ENCODE data around the gene KCTD10. TPM values are rescaled to one million over a fixed set of nuclear protein-coding genes. Genes with fewer than 3 reads are reported as not detected.

Gene KCTD10
- total and polyA plus RNA-seq, 9 of the 15 experiments (the other 6 are each of a cell fraction or from before 2014, with no cell fraction given): 1.9 to 37.5 (median 15.7) TPM

GRCh38 chr12:109494348-109494881 is 17.3 kb upstream of the KCTD10 start:
- Histone ChIP-seq H3K4me1 (replicated peaks in 1 of 2; ENCODE audit: control insufficient read depth in 2 of 2, insufficient read depth in 2 of 2, low read length in 2 of 2) (no peaks in the 10 kb centered on the region), H3K27ac (ENCODE audit: extremely low read depth, low read depth, low read length) (no peak overlapping the region), H4K20me1 (replicated peaks; ENCODE audit: control insufficient read depth, insufficient read depth, low read length) (no peaks in the 10 kb centered on the region), H3K4me2 (ENCODE audit: insufficient read depth, low read length) (no peak overlapping the region), H3K36me3 (ENCODE audit: control insufficient read depth, insufficient read depth, low read length) (peaks cover 58% of the 10 kb centered on the region; the same call in 2 of the 3 replicates), H3K4me3 (no peak overlapping the region), H3K79me2 (ENCODE audit: control insufficient read depth, insufficient read depth, low read length) (no peaks in the 10 kb centered on the region), H2AFZ (ENCODE audit: low read depth, low read length) (no peak overlapping the region), H3K9ac (ENCODE audit: insufficient read depth in 1 of 2, low read depth in 2 of 2, low read length in 2 of 2) (no peak overlapping the region), H3K27me3 (ENCODE audit: control insufficient read depth in 2 of 2, insufficient read depth in 2 of 2, low read length in 2 of 2) (no peaks in the 10 kb centered on the region), H3K9me3 (replicated peaks; ENCODE audit: control insufficient read depth, insufficient read depth, low read depth, low read length) (no peaks in the 10 kb centered on the region; the same call in 1 of the 2 replicates), H3K9me1 (ENCODE audit: control insufficient read depth, insufficient read depth, low read length) (no peaks in the 10 kb centered on the region)
- FAIRE-seq (no peak), DNase-seq (ENCODE audit: extremely low read depth in 1 of 4, low spot score in 3 of 4) (no peak), ATAC-seq (no peak)
- ChIA-PET CTCF (ENCODE audit: low intra/inter-chr PET ratio) (no interaction called here), POLR2A (no interaction called here)
- WGBS (ENCODE audit: insufficient coverage, low coverage, missing lambda C conversion rate): 82% methylated on average over 7 of the region's 7 CpGs
- TF ChIP-seq GTF2F1 (IDR thresholded peaks at IDR 0.05; ENCODE audit: low read depth, low read length): no peak
- intact Hi-C loops (cut with micrococcal nuclease) (no loop called here), in situ Hi-C loops (cut with MboI) (no loop called here)
- BruUV-seq (replicated peaks): no TSS peak

DNA sequence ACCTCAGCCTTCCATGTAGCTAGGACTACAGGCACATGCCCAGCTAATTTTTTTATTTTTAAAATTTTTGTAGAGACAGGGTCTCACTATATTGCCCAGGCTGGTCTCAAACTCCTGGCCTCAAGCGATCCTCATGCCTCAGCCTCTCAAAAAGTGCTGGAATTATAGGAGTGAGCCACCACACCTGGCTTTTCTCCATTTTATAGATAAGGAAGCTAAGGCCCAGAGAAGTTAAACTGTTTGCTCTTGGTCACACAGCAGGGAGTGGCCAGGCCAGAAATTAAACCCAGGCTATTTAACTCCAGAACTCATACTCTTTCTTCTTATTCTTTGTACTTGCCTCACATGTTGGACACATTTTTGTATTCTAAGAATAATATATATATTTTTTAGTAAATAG is 16.8 kb upstream of the KCTD10 start:
- Histone ChIP-seq H2AFZ (ENCODE audit: low read depth, low read length) (no peak overlapping the region), H3K4me3 (no peak overlapping the region), H3K9me3 (replicated peaks; ENCODE audit: control insufficient read depth, insufficient read depth, low read depth, low read length) (no peaks in the 10 kb centered on the region; the same call in 1 of the 2 replicates), H3K4me2 (ENCODE audit: insufficient read depth, low read length) (no peak overlapping the region), H3K9me1 (ENCODE audit: control insufficient read depth, insufficient read depth, low read length) (no peaks in the 10 kb centered on the region), H3K4me1 (replicated peaks in 1 of 2; ENCODE audit: control insufficient read depth in 2 of 2, insufficient read depth in 2 of 2, low read length in 2 of 2) (no peaks in the 10 kb centered on the region), H3K9ac (ENCODE audit: insufficient read depth in 1 of 2, low read depth in 2 of 2, low read length in 2 of 2) (no peak overlapping the region), H3K36me3 (ENCODE audit: control insufficient read depth, insufficient read depth, low read length) (peaks cover 58% of the 10 kb centered on the region; the same call in 2 of the 3 replicates), H3K27me3 (ENCODE audit: control insufficient read depth in 2 of 2, insufficient read depth in 2 of 2, low read length in 2 of 2) (no peaks in the 10 kb centered on the region), H3K79me2 (ENCODE audit: control insufficient read depth, insufficient read depth, low read length) (no peaks in the 10 kb centered on the region), H3K27ac (ENCODE audit: extremely low read depth, low read depth, low read length) (no peak overlapping the region), H4K20me1 (replicated peaks; ENCODE audit: control insufficient read depth, insufficient read depth, low read length) (no peaks in the 10 kb centered on the region)
- 75% methylated on average over 1 of the region's 1 CpG for WGBS (ENCODE audit: insufficient coverage, low coverage, missing lambda C conversion rate)
- in situ Hi-C loops (cut with MboI): no loop called here
- BruUV-seq (replicated peaks): no TSS peak
- DNase-seq (ENCODE audit: extremely low read depth in 1 of 4, low spot score in 3 of 4) (no peak), ATAC-seq (no peak), FAIRE-seq (no peak)
- intact Hi-C loops (cut with micrococcal nuclease): no loop called here
- CTCF ChIA-PET (ENCODE audit: low intra/inter-chr PET ratio): interaction anchor here (0.7 kb wide), 1 partner anchor 281 kb away, joined by 3 read pairs; no protein-coding TSS in a partner anchor
- TF ChIP-seq ESRRB (CRISPR knock-in tag; IDR thresholded peaks at IDR 0.05; ENCODE audit: borderline replicate concordance) (no peak), ZNF121 (CRISPR knock-in tag; conservative IDR thresholded peaks at IDR 0.05) (0 out of 2 replicates have a peak, but pooled peaks have one; percentile 9), RBM25 (IDR thresholded peaks at IDR 0.05; ENCODE audit: low read depth, low read length, severe bottlenecking) (peak; percentile 51)
- POLR2A ChIA-PET: interaction anchor here (1.0 kb wide), 1 partner anchor 17 kb away, joined by 3 read pairs; the partner anchor contains the start of genes KCTD10 and UBE3B
